Natural killer cell (primary cell): ENCODE results near the gene VPS37D. TPM values are rescaled to one million over a fixed set of nuclear protein-coding genes. Genes with fewer than 3 reads are reported as not detected.

Experiments used
- ATAC-seq, 3 donors: fragments of 150-1000 bp in 2 of 3; fragments of 200-7000 bp in 1 of 3; cut with Tn5 transposase; 1 replicate in 1 of 3; 2 replicates in 2 of 3; pipeline ENCODE4 v1.10.0; 2021; ENCODE audit warnings: mild to moderate bottlenecking in 2 of 3, moderate library complexity in 2 of 3
- DNase-seq, 2 donors: peaks; one replicate each; pipeline versions ENCODE4 v3.0.0 to v3.0.0-alpha.2; 2013 to 2021; ENCODE audit warnings: mixed read lengths in 1 of 2
- H3K27ac ChIP-seq: one replicate; pipeline ENCODE4 v1.5.1; 2013; ENCODE audit warnings: mild to moderate bottlenecking, low read length
- H3K27me3 ChIP-seq: one replicate; pipeline ENCODE4 v1.6.1; 2013; ENCODE audit warnings: low read length; ENCODE audit not compliant: control insufficient read depth, insufficient read depth
- H3K36me3 ChIP-seq: one replicate; pipeline ENCODE4 v1.6.1; 2013; ENCODE audit warnings: low read length; ENCODE audit not compliant: control insufficient read depth, insufficient read depth
- H3K4me1 ChIP-seq: one replicate; pipeline ENCODE4 v1.6.1; 2013; ENCODE audit warnings: low read length; ENCODE audit not compliant: control insufficient read depth, insufficient read depth
- H3K4me3 ChIP-seq: one replicate; pipeline ENCODE4 v1.5.1; 2013; ENCODE audit warnings: low read length
- H3K9me3 ChIP-seq: one replicate; pipeline ENCODE4 v1.6.1; 2013; ENCODE audit warnings: low read length; ENCODE audit not compliant: control insufficient read depth, insufficient read depth
- H3K27ac Mint-ChIP-seq, 2 donors: one replicate each; pipeline ENCODE4 v1.8.0; 2022; ENCODE audit warnings: mild to moderate bottlenecking in 2 of 2, mixed read lengths in 2 of 2, moderate library complexity in 1 of 2
- H3K27me3 Mint-ChIP-seq, 2 donors: one replicate each; pipeline ENCODE4 v1.8.0; 2022; ENCODE audit warnings: low read depth in 2 of 2, mixed read lengths in 2 of 2
- H3K36me3 Mint-ChIP-seq: one replicate; pipeline ENCODE4 v1.8.0; 2022; ENCODE audit warnings: mixed read lengths
- H3K4me1 Mint-ChIP-seq, 2 donors: one replicate each; pipeline ENCODE4 v1.8.0; 2022; ENCODE audit warnings: mixed read lengths in 2 of 2
- H3K4me3 Mint-ChIP-seq: one replicate; pipeline ENCODE4 v1.8.0; 2022; ENCODE audit warnings: mild to moderate bottlenecking, moderate library complexity, mixed read lengths
- H3K9me3 Mint-ChIP-seq, 2 donors: one replicate each; pipeline ENCODE4 v1.8.0; 2022; ENCODE audit warnings: mixed read lengths in 2 of 2
- CTCF ChIP-seq: fragments of 200-600 bp; IDR thresholded peaks from one replicate; pipeline ENCODE4 v1.8.0; 2022; ENCODE audit warnings: antibody characterized with exemption
- WGBS: methylation state at CpG from one replicate; pipeline ENCODE4 v1.1.7; 2013; ENCODE audit warnings: missing lambda C conversion rate; ENCODE audit not compliant: insufficient coverage; 5-methylcytosine and 5-hydroxymethylcytosine counted together
- intact Hi-C: fragments of 100-400 bp; cut with micrococcal nuclease; formaldehyde crosslinking; loops from one replicate; pipeline ENCODE4 v1.14.2; 2022
- total RNA-seq, 4 donors: library from RNA; stranded (reverse); fragments of 120-200 nt in 1 of 4; gene quantifications; one replicate each; pipeline versions ENCODE4 v1.2.3 to v1.2.4, GENCODE V29; 2013 to 2022

Gene VPS37D
- total RNA-seq, 3 donors from 2014 or later (not counting 1 experiment from before 2014, with no cell fraction given), result 0.40 to 0.83 (median 0.48) TPM

DNA sequence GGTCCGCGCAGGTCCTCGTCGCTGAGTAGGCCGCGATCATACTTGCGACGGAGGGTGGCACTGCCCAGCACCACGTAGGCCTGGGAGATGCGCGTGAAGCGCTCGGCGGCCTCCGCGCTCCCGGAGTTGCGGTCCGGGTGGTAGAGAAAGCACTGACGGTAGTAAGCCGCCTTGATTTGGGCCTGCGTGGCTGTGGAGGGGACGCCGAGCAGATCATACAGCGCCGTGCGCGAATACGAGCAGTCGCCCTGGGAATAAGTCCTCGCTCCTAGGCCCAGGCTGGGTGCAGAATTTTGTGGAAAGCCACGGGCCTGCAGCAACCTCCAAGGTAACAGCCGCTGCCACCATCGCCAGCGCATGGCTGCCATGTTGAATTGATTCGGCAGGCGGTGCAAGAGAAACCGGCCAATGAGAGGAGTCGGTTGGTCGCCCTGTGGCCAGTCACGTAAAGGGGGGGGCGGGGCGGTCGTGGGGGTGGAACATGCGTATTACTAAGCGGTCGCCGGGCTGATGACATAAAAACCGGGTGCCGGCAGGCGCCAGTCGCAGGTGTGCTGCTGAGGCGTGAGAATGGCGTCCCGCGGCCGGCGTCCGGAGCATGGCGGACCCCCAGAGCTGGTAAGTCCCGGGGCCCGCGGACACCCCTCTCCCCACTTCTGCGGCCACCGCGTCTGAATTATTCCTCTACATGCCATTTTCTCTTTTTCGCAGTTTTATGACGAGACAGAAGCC, 15.6 kb downstream of the VPS37D start, which contains the start of the genes BUD23 and DNAJC30:
BUD23 (plus strand) TSS at position 542 of the 732 bp plus-strand sequence; CDS start at position 571, 29 bp downstream.
DNAJC30 (minus strand) TSS at position 398 of the 732 bp plus-strand sequence; CDS start at position 368, 30 bp downstream.
- Mint-ChIP-seq H3K4me1 (peaks cover 30% of the 10 kb centered on the region in 2 donors), H3K4me3 (peak within 1 kb of the TSS; percentile 99), H3K36me3 (no peaks in the 10 kb centered on the region), H3K27ac (peak within 1 kb of the TSS; percentile 94 to 97), H3K27me3 (no peaks in the 10 kb centered on the region), H3K9me3 (no peaks in the 10 kb centered on the region)
- ATAC-seq (peak; percentile 96 to 98 (median 97)), DNase-seq (peak; percentile 86 to 96)
- under 1% methylated on average over 68 of the region's 68 CpGs for WGBS
- Histone ChIP-seq H3K4me3 (peak within 1 kb of the TSS; percentile 98), H3K36me3 (peaks cover 13% of the 10 kb centered on the region), H3K27me3 (no peaks in the 10 kb centered on the region), H3K9me3 (no peaks in the 10 kb centered on the region), H3K27ac (peak within 1 kb of the TSS; percentile 85), H3K4me1 (peaks cover 23% of the 10 kb centered on the region)
- TF ChIP-seq CTCF, result no peak
- intact Hi-C loops, result loop anchor here (1.0 to 5.0 kb wide), 2 partner anchors 34 to 55 kb away; partner anchors contain the start of genes ABHD11 and STX1A

- peak overlapping the region; percentile 94 to 97 for H3K27ac Mint-ChIP-seq
- no peaks in the 10 kb centered on the region for H3K27me3 Mint-ChIP-seq
- no peaks in the 10 kb centered on the region for H3K9me3 Mint-ChIP-seq
- intact Hi-C loops, result loop anchor here (1.0 to 5.0 kb wide), 2 partner anchors 33 to 54 kb away; partner anchors contain the start of genes ABHD11 and STX1A
- Histone ChIP-seq H3K27me3 (no peaks in the 10 kb centered on the region), H3K4me1 (peaks cover 23% of the 10 kb centered on the region), H3K27ac (peak overlapping the region; percentile 85), H3K9me3 (no peaks in the 10 kb centered on the region), H3K36me3 (peaks cover 17% of the 10 kb centered on the region), H3K4me3 (peak overlapping the region; percentile 98)
- 33% methylated on average over 56 of the region's 58 CpGs for WGBS
- TF ChIP-seq CTCF, result no peak
- H3K36me3 Mint-ChIP-seq, result no peaks in the 10 kb centered on the region
- H3K4me1 Mint-ChIP-seq, result peaks cover 30 to 37% of the 10 kb centered on the region in 2 donors
- ATAC-seq (peak in 1 of 3 donors; percentile 1), DNase-seq (no peak)
- H3K4me3 Mint-ChIP-seq, result peak overlapping the region; percentile 99
Observed at GRCh38 chr7:73683788-73684693, 16.4 kb downstream of the VPS37D start.

- Mint-ChIP-seq H3K9me3 (no peaks in the 10 kb centered on the region), H3K4me1 (peaks cover 30 to 44% of the 10 kb centered on the region in 2 donors), H3K4me3 (no peak overlapping the region), H3K27ac (no peak overlapping the region), H3K36me3 (no peaks in the 10 kb centered on the region), H3K27me3 (no peaks in the 10 kb centered on the region)
- 96% methylated on average over 18 of the region's 18 CpGs for WGBS
- ATAC-seq, result no peak
- Histone ChIP-seq H3K4me1 (peaks cover 23% of the 10 kb centered on the region), H3K27ac (no peak overlapping the region), H3K36me3 (peaks cover 18% of the 10 kb centered on the region), H3K9me3 (no peaks in the 10 kb centered on the region), H3K4me3 (no peak overlapping the region), H3K27me3 (no peaks in the 10 kb centered on the region)
- intact Hi-C loops, result no loop called here
- TF ChIP-seq CTCF, result no peak
- DNase-seq, result no peak
Observed at GRCh38 chr7:73685311-73685710, 17.7 kb downstream of the VPS37D start.
